Smooth muscle cell (in vitro differentiated cells): Measurements from ENCODE around the gene GP9. TPM values are rescaled to one million over a fixed set of nuclear protein-coding genes. Genes with fewer than 3 reads are reported as not detected.

Source experiments
- DNase-seq: peaks from one replicate; lab custom pipeline; 2025; ENCODE audit not compliant: unreplicated experiment; lab: John Stamatoyannopoulos, UW
- H2AFZ ChIP-seq: fragments of 200-600 bp; sonication (generic); 2 replicates; pipeline ENCODE4 v1.6.0; 2016; ENCODE audit warnings: antibody characterized with exemption, low read depth, mild to moderate bottlenecking
- H3F3A ChIP-seq: fragments of 200-600 bp; sonication (generic); 2 replicates; pipeline ENCODE4 v1.6.0; 2017; ENCODE audit warnings: antibody characterized with exemption, low read depth
- H3K27ac ChIP-seq: fragments of 200-600 bp; sonication (generic); 2 replicates; pipeline ENCODE4 v1.5.1; 2016; ENCODE audit warnings: low read depth, mild to moderate bottlenecking
- H3K27me3 ChIP-seq: fragments of 200-600 bp; sonication (generic); 2 replicates; pipeline ENCODE4 v1.6.1; 2016; ENCODE audit warnings: low read depth, mild to moderate bottlenecking
- H3K36me3 ChIP-seq: fragments of 200-600 bp; sonication (generic); 2 replicates; pipeline ENCODE4 v1.5.1; 2016; ENCODE audit warnings: low read depth
- H3K4me1 ChIP-seq: fragments of 200-600 bp; sonication (generic); 2 replicates; pipeline ENCODE4 v1.5.1; 2016; ENCODE audit warnings: low read depth
- H3K4me2 ChIP-seq: fragments of 200-600 bp; sonication (generic); 2 replicates; pipeline ENCODE4 v1.6.0; 2016; ENCODE audit warnings: mild to moderate bottlenecking
- H3K4me3 ChIP-seq: fragments of 200-600 bp; sonication (generic); 2 replicates; pipeline ENCODE4 v1.5.1; 2016; ENCODE audit warnings: mild to moderate bottlenecking
- H3K79me2 ChIP-seq: fragments of 200-600 bp; sonication (generic); 2 replicates; pipeline ENCODE4 v1.6.0; 2016; ENCODE audit warnings: low read depth, mild to moderate bottlenecking
- H3K9ac ChIP-seq: fragments of 200-600 bp; sonication (generic); 2 replicates; pipeline ENCODE4 v1.6.0; 2016; ENCODE audit warnings: low read depth
- H3K9me3 ChIP-seq: fragments of 200-600 bp; sonication (generic); replicated peaks from 2 replicates; pipeline ENCODE4 v1.5.1; 2016; ENCODE audit warnings: low read depth
- H4K20me1 ChIP-seq: fragments of 200-600 bp; sonication (generic); 2 replicates; pipeline ENCODE4 v1.6.0; 2016; ENCODE audit warnings: low read depth
- WGBS: methylation state at CpG from one replicate; pipeline ENCODE4 v1.1.7; 2016; ENCODE audit warnings: low lambda C conversion rate; 5-methylcytosine and 5-hydroxymethylcytosine counted together
- polyA plus RNA-seq: library from polyadenylated mRNA; unstranded; fragments of >200 nt; fragmentation: Nextera tagmentation; extraction: Ambion mirVana; gene quantifications from 2 replicates; pipeline ENCODE4 v1.2.1, GENCODE V29; 2016
- total RNA-seq: library from RNA; depleted of rRNA; stranded (reverse); fragments of >200 nt; gene quantifications from 2 replicates; pipeline ENCODE4 v1.2.3, GENCODE V29; 2014
- TF ChIP-seq, protein P1 (sequence below): fragments of 200-600 bp; sonication (generic); IDR thresholded peaks from 2 replicates; pipeline ENCODE4 v1.5.1; 2017; ENCODE audit warnings: borderline replicate concordance, mild to moderate bottlenecking, antibody characterized with exemption; ENCODE audit not compliant: insufficient read depth, poor library complexity, severe bottlenecking

The GP9 gene
- total and polyA plus RNA-seq, 2 experiments from 2014 or later, result not detected

DNA sequence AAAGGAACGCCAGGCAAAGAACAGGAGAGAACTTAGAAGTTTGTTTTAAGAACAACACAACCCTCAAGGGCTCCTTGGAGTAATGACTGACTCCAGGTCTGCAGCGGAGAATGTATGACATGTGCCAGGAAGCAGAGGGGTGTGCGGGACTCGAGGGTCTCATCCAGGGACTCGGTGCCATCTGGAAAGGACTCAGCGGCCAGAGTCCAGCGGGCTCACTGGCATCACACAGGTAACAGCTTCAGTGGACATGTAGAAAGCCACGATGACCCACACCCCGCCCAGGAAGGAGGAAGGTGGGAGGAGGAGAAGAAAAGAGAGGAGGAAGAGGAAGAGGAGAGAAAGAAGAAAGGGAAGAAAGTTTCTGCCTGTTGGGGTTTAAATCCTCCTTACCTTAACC, 21.4 kb downstream of the GP9 start:
- no peaks in the 10 kb centered on the region for H3F3A ChIP-seq
- H3K27ac ChIP-seq, result no peak overlapping the region
- H3K27me3 ChIP-seq, result no peaks in the 10 kb centered on the region
- H4K20me1 ChIP-seq, result no peaks in the 10 kb centered on the region
- WGBS, result 89% methylated on average over 9 of the region's 9 CpGs
- no peak overlapping the region for H2AFZ ChIP-seq
- H3K9ac ChIP-seq, result no peak overlapping the region
- H3K36me3 ChIP-seq, result no peaks in the 10 kb centered on the region
- DNase-seq, result no peak
- H3K79me2 ChIP-seq, result no peaks in the 10 kb centered on the region
- no peak overlapping the region for H3K4me3 ChIP-seq
- H3K9me3 ChIP-seq, result no peaks in the 10 kb centered on the region
- no peaks in the 10 kb centered on the region for H3K4me1 ChIP-seq
- TF ChIP-seq, protein P1, sequence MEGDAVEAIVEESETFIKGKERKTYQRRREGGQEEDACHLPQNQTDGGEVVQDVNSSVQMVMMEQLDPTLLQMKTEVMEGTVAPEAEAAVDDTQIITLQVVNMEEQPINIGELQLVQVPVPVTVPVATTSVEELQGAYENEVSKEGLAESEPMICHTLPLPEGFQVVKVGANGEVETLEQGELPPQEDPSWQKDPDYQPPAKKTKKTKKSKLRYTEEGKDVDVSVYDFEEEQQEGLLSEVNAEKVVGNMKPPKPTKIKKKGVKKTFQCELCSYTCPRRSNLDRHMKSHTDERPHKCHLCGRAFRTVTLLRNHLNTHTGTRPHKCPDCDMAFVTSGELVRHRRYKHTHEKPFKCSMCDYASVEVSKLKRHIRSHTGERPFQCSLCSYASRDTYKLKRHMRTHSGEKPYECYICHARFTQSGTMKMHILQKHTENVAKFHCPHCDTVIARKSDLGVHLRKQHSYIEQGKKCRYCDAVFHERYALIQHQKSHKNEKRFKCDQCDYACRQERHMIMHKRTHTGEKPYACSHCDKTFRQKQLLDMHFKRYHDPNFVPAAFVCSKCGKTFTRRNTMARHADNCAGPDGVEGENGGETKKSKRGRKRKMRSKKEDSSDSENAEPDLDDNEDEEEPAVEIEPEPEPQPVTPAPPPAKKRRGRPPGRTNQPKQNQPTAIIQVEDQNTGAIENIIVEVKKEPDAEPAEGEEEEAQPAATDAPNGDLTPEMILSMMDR, result no peak
- no peak overlapping the region for H3K4me2 ChIP-seq

DNA sequence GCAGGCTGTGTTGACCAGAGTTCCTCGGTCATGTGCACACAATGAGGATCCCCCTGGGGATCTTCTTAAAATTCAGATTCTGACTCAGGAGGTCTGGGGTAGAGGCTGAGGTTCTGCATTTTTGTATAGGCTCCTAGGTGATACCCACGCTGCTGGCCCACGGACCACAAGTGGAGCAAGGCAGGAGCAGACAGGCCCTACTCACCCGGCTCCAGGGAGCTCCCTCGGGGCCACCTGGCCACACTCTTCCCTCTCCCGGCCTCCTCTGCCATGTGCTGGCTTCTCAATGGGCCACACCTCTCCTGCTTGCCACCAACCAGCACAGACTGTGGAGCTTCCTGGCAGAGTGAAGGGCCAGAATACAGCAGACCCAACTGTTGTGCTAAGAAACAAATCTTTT, 23.9 kb downstream of the GP9 start:
- Histone ChIP-seq H3K4me2 (no peak overlapping the region), H3K36me3 (no peaks in the 10 kb centered on the region), H3K4me3 (no peak overlapping the region), H3K9ac (no peak overlapping the region), H2AFZ (no peak overlapping the region), H3K4me1 (no peaks in the 10 kb centered on the region), H4K20me1 (no peaks in the 10 kb centered on the region), H3K9me3 (no peaks in the 10 kb centered on the region), H3K79me2 (no peaks in the 10 kb centered on the region), H3K27ac (no peak overlapping the region), H3F3A (no peaks in the 10 kb centered on the region), H3K27me3 (no peaks in the 10 kb centered on the region)
- TF ChIP-seq, protein P1, result no peak
- 97% methylated on average over 6 of the region's 6 CpGs for WGBS
- no peak for DNase-seq

DNA sequence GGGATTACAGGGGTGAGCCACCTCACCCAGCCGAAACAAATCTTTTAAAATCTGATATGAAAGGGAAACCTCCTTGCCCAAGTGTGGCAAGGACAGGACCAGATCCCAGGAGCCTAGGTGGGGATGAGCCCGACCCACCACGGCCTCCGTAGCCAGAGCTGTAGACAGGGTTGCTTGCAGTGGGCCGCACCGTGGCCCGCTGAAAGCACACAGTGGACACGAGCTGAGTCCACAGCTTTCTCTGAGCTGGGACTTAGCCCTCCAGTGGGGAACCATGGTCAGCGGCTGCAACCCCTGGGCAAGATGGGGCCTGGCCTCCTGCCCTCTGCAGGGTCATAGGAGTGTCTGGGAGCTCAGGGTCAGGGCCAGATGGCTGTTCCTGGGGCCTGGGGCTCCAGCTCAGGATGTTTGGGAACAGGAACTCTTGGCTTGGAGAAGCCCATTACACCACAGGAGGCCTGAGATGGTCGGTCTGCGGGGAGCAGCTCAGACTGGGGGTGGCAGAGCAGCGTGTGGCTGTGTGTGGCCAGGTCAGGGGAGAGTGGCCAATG, 24.7 kb downstream of the GP9 start:
- H3F3A ChIP-seq, result no peaks in the 10 kb centered on the region
- no peak overlapping the region for H3K9ac ChIP-seq
- DNase-seq, result no peak
- H3K27me3 ChIP-seq, result no peaks in the 10 kb centered on the region
- 96% methylated on average over 12 of the region's 12 CpGs for WGBS
- H2AFZ ChIP-seq, result no peak overlapping the region
- no peaks in the 10 kb centered on the region for H3K4me1 ChIP-seq
- H3K9me3 ChIP-seq, result no peaks in the 10 kb centered on the region
- no peaks in the 10 kb centered on the region for H4K20me1 ChIP-seq
- H3K36me3 ChIP-seq, result no peaks in the 10 kb centered on the region
- H3K27ac ChIP-seq, result no peak overlapping the region
- H3K4me3 ChIP-seq, result no peak overlapping the region
- H3K4me2 ChIP-seq, result no peak overlapping the region
- TF ChIP-seq, protein P1, result no peak
- no peaks in the 10 kb centered on the region for H3K79me2 ChIP-seq

DNA sequence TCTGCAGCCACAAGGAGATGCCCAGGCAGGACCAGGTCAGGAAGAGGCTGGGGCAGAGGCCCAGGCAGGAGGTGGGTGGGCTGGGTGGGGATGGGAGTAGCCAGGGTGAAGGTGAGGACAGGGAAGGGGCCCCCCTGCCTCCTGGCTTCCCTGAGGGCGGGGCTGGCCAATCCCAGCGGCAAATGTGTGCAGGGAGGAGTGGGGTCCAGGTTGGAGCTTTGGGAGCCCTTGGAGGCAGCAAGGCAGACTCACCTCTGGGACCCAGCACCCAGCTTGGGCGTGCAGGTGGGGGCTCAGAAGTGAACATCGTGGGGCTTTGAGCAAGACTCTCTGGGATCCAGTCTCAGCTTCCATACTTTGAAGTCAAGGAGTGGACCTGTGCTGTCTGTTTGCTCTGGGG, 25.2 kb downstream of the GP9 start:
- H3K9ac ChIP-seq, result no peak overlapping the region
- no peaks in the 10 kb centered on the region for H3K27me3 ChIP-seq
- no peaks in the 10 kb centered on the region for H3K9me3 ChIP-seq
- H3K27ac ChIP-seq, result no peak overlapping the region
- H3F3A ChIP-seq, result no peaks in the 10 kb centered on the region
- no peaks in the 10 kb centered on the region for H3K36me3 ChIP-seq
- H4K20me1 ChIP-seq, result no peaks in the 10 kb centered on the region
- no peak overlapping the region for H3K4me2 ChIP-seq
- no peak for DNase-seq
- H2AFZ ChIP-seq, result no peak overlapping the region
- no peaks in the 10 kb centered on the region for H3K4me1 ChIP-seq
- no peak overlapping the region for H3K4me3 ChIP-seq
- no peaks in the 10 kb centered on the region for H3K79me2 ChIP-seq
- TF ChIP-seq, protein P1, result no peak
- WGBS, result 93% methylated on average over 4 of the region's 4 CpGs
